HG03045 (cell line): Measurements from ENCODE around the gene GPC1.

Experiments
- ATAC-seq: cut with Tn5 transposase; IDR thresholded peaks from one replicate; pipeline ENCODE4 v1.9.1; 2021; ENCODE audit warnings: mild to moderate bottlenecking, moderate library complexity; ENCODE audit not compliant: unreplicated experiment

The GPC1 gene

GRCh38 chr2:240430595-240430994, 4.9 kb upstream of the GPC1 start:
- ATAC-seq, result no peak

GRCh38 chr2:240431271-240431660, 4.2 kb upstream of the GPC1 start:
- ATAC-seq, result no peak

GRCh38 chr2:240431661-240432424, 3.6 kb upstream of the GPC1 start:
- ATAC-seq, result no peak

- no peak for ATAC-seq
These were observed 3.0 kb upstream of the GPC1 start for GRCh38 chr2:240432430-240432819.

- ATAC-seq, result no peak
These were observed 2.4 kb upstream of the GPC1 start for GRCh38 chr2:240432820-240433801.

GRCh38 chr2:240433973-240434727, 1.3 kb upstream of the GPC1 start:
- ATAC-seq, result no peak

GRCh38 chr2:240434728-240435456, 571 bp upstream of the GPC1 start:
- peak; percentile 46 for ATAC-seq

- peak; percentile 9 for ATAC-seq
These were observed 652 bp downstream of the GPC1 start for GRCh38 chr2:240435948-240436682.

GRCh38 chr2:240436683-240437550, 1.5 kb downstream of the GPC1 start:
- ATAC-seq, result no peak

- ATAC-seq, result no peak
These were observed 2.0 kb downstream of the GPC1 start for GRCh38 chr2:240437551-240437860.

GRCh38 chr2:240437861-240438809, 2.7 kb downstream of the GPC1 start:
- ATAC-seq, result no peak

GRCh38 chr2:240438810-240439697, 3.6 kb downstream of the GPC1 start:
- no peak for ATAC-seq

- ATAC-seq, result no peak
These were observed 4.3 kb downstream of the GPC1 start for GRCh38 chr2:240439698-240440151.

GRCh38 chr2:240440251-240440650, 4.8 kb downstream of the GPC1 start:
- no peak for ATAC-seq

- no peak for ATAC-seq
These were observed 5.3 kb downstream of the GPC1 start for GRCh38 chr2:240440704-240441320.

GRCh38 chr2:240441326-240441992, 6.0 kb downstream of the GPC1 start:
- ATAC-seq, result no peak
